IMR-90 (cell line): ENCODE results near the gene DDX27. TPM values are rescaled to one million over a fixed set of nuclear protein-coding genes. Genes with fewer than 3 reads are reported as not detected.
A peak's percentile ranks its signal among the peaks of the same experiment; 100 is the strongest.

Experiments
- ATAC-seq: fragments of 200-7000 bp; cut with Tn5 transposase; 2 replicates; pipeline ENCODE4 v1.9.1; 2020; ENCODE audit warnings: low read depth, mild to moderate bottlenecking, moderate library complexity
- BruUV-seq: library from RNA; stranded (reverse); fragments of 400-500 nt; replicated peaks from 2 replicates; lab custom pipeline; 2021; lab: Mats Ljungman, UMichigan
- CTCF ChIA-PET: fragments of 300-600 bp; formaldehyde crosslinking; extraction: SDS; loops from one replicate; lab custom pipeline; 2021; ENCODE audit warnings: antibody characterized with exemption; lab: Yijun Ruan, JAX
- POLR2A ChIA-PET: fragments of 300-600 bp; sonication (Branson Sonifier 250); formaldehyde crosslinking; loops from one replicate; lab custom pipeline; 2022; ENCODE audit warnings: antibody characterized with exemption; ENCODE audit not compliant: unreplicated experiment; lab: Charles Lee
- DNase-seq: peaks from one replicate; pipeline ENCODE4 v3.0.0; 2013
- H2AFZ ChIP-seq: replicated peaks from 2 replicates; pipeline ENCODE3; 2013; ENCODE audit warnings: low read length, mild to moderate bottlenecking; ENCODE audit not compliant: poor library complexity
- H2AK5ac ChIP-seq: 2 replicates; pipeline ENCODE4 v1.6.1; 2013; ENCODE audit warnings: low read depth, low read length, inconsistent platforms
- H2AK9ac ChIP-seq: replicated peaks from 2 replicates; pipeline ENCODE3; 2013; ENCODE audit warnings: mild to moderate bottlenecking, low read depth, low read length, moderate library complexity; ENCODE audit not compliant: poor library complexity
- H2BK120ac ChIP-seq: 2 replicates; pipeline ENCODE4 v1.6.1; 2013; ENCODE audit warnings: low read depth, low read length, inconsistent platforms
- H2BK15ac ChIP-seq: 3 replicates; pipeline ENCODE4 v1.6.1; 2013; ENCODE audit warnings: low read depth, low read length, inconsistent platforms
- H2BK20ac ChIP-seq: 2 replicates; pipeline ENCODE4 v1.6.1; 2013; ENCODE audit warnings: low read depth, mild to moderate bottlenecking, inconsistent platforms, low read length, moderate library complexity
- H2BK5ac ChIP-seq: 2 replicates; pipeline ENCODE4 v1.6.1; 2013; ENCODE audit warnings: mild to moderate bottlenecking, low read depth, low read length, inconsistent platforms; ENCODE audit not compliant: poor library complexity, severe bottlenecking
- H3K14ac ChIP-seq: replicated peaks from 2 replicates; pipeline ENCODE4 v1.6.1; 2013; ENCODE audit warnings: low read depth, low read length, inconsistent platforms
- H3K18ac ChIP-seq: 2 replicates; pipeline ENCODE4 v1.6.1; 2013; ENCODE audit warnings: low read depth, low read length, control low read depth
- H3K23ac ChIP-seq: 2 replicates; pipeline ENCODE4 v1.6.1; 2013; ENCODE audit warnings: low read depth, low read length, inconsistent platforms
- H3K27ac ChIP-seq: 2 replicates; pipeline ENCODE4 v1.5.1; 2013; ENCODE audit warnings: mild to moderate bottlenecking, control low read depth, low read length; ENCODE audit not compliant: insufficient read depth
- H3K27me3 ChIP-seq: 2 replicates; pipeline ENCODE4 v1.6.1; 2013; ENCODE audit warnings: low read length; ENCODE audit not compliant: control insufficient read depth, insufficient read depth
- H3K36me3 ChIP-seq: 2 replicates; pipeline ENCODE4 v1.6.1; 2013; ENCODE audit warnings: low read length, mixed read lengths; ENCODE audit not compliant: control insufficient read depth, insufficient read depth
- H3K4ac ChIP-seq: 2 replicates; pipeline ENCODE4 v1.6.1; 2013; ENCODE audit warnings: low read depth, low read length, inconsistent platforms
- H3K4me1 ChIP-seq: 2 replicates; pipeline ENCODE4 v1.6.1; 2013; ENCODE audit warnings: low read length, mixed read lengths; ENCODE audit not compliant: control insufficient read depth, insufficient read depth
- H3K4me2 ChIP-seq: 2 replicates; pipeline ENCODE4 v1.6.1; 2013; ENCODE audit warnings: low read depth, mild to moderate bottlenecking, control low read depth, low read length, moderate library complexity
- H3K4me3 ChIP-seq: 2 replicates; pipeline ENCODE4 v1.5.1; 2013; ENCODE audit warnings: low read depth, mild to moderate bottlenecking, control low read depth, low read length, moderate library complexity; ENCODE audit not compliant: insufficient read depth
- H3K56ac ChIP-seq: 2 replicates; pipeline ENCODE4 v1.6.1; 2013; ENCODE audit warnings: low read length, inconsistent platforms; ENCODE audit not compliant: insufficient read depth; ENCODE audit errors: extremely low read depth
- H3K79me1 ChIP-seq, 2 experiments: 2 replicates each; pipeline ENCODE4 v1.6.1; 2013; ENCODE audit warnings: low read length in 2 of 2, inconsistent platforms in 1 of 2, low read depth in 1 of 2
- H3K9ac ChIP-seq: 2 replicates; pipeline ENCODE4 v1.6.1; 2013; ENCODE audit warnings: low read depth, low read length, control low read depth
- H3K9me1 ChIP-seq: 2 replicates; pipeline ENCODE4 v1.6.1; 2013; ENCODE audit warnings: low read length, inconsistent platforms; ENCODE audit not compliant: insufficient read depth
- H3K9me3 ChIP-seq: 2 replicates; pipeline ENCODE4 v1.6.1; 2013; ENCODE audit warnings: low read length; ENCODE audit not compliant: control insufficient read depth, insufficient read depth
- H4K20me1 ChIP-seq: 2 replicates; pipeline ENCODE4 v1.6.1; 2013; ENCODE audit warnings: low read length, inconsistent platforms; ENCODE audit not compliant: insufficient read depth
- H4K5ac ChIP-seq: 2 replicates; pipeline ENCODE4 v1.6.1; 2013; ENCODE audit warnings: mild to moderate bottlenecking, low read depth, low read length, control low read depth
- H4K8ac ChIP-seq, 2 experiments: 2 replicates each; pipeline ENCODE4 v1.6.1; 2013; ENCODE audit warnings: low read depth in 2 of 2, low read length in 2 of 2, control low read depth in 1 of 2, inconsistent platforms in 1 of 2
- H4K91ac ChIP-seq: 2 replicates; pipeline ENCODE4 v1.6.1; 2013; ENCODE audit warnings: low read depth, low read length, inconsistent platforms; ENCODE audit not compliant: insufficient read depth
- BHLHE40 ChIP-seq: fragments of 150-350 bp; IDR thresholded peaks from 2 replicates; pipeline ENCODE4 v1.6.1; 2016; ENCODE audit warnings: mild to moderate bottlenecking, low read depth, low read length
- CEBPB ChIP-seq: IDR thresholded peaks from 2 replicates; pipeline ENCODE4 v1.6.1; 2012; ENCODE audit warnings: low read depth, low read length, improper control_type of control experiment
- CHD1 ChIP-seq: IDR thresholded peaks from 2 replicates; pipeline ENCODE4 v1.6.1; 2012; ENCODE audit warnings: low read depth, low read length, improper control_type of control experiment
- CTCF ChIP-seq: conservative IDR thresholded peaks from 2 replicates; pipeline ENCODE4 v1.5.1; 2012; ENCODE audit warnings: mild to moderate bottlenecking, low read depth, low read length, improper control_type of control experiment
- ELK1 ChIP-seq: fragments of 150-350 bp; IDR thresholded peaks from 2 replicates; pipeline ENCODE4 v1.6.1; 2016; ENCODE audit warnings: low read depth, mild to moderate bottlenecking, low read length, moderate library complexity, borderline replicate concordance
- FOS ChIP-seq: fragments of 150-350 bp; IDR thresholded peaks from 2 replicates; pipeline ENCODE4 v1.6.1; 2016; ENCODE audit warnings: low read depth, low read length
- MAFK ChIP-seq: IDR thresholded peaks from 2 replicates; pipeline ENCODE4 v1.6.1; 2012; ENCODE audit warnings: low read depth, low read length, improper control_type of control experiment
- MAZ ChIP-seq: IDR thresholded peaks from 2 replicates; pipeline ENCODE4 v1.6.1; 2012; ENCODE audit warnings: low read depth, mild to moderate bottlenecking, low read length, improper control_type of control experiment, moderate library complexity, borderline replicate concordance
- MXI1 ChIP-seq: IDR thresholded peaks from 2 replicates; pipeline ENCODE4 v1.6.1; 2012; ENCODE audit warnings: low read depth, mild to moderate bottlenecking, low read length, moderate library complexity, borderline replicate concordance
- NFE2L2 ChIP-seq: fragments of 150-350 bp; IDR thresholded peaks from 2 replicates; pipeline ENCODE4 v1.6.1; 2016; ENCODE audit warnings: low read depth, mild to moderate bottlenecking, low read length
- POLR2A ChIP-seq: IDR thresholded peaks from 2 replicates; pipeline ENCODE4 v1.6.1; 2012; ENCODE audit warnings: mild to moderate bottlenecking, low read depth, low read length
- RAD21 ChIP-seq: IDR thresholded peaks from 2 replicates; pipeline ENCODE4 v1.6.1; 2012; ENCODE audit warnings: low read length, improper control_type of control experiment
- RCOR1 ChIP-seq: IDR thresholded peaks from 2 replicates; pipeline ENCODE4 v1.6.1; 2012; ENCODE audit warnings: mild to moderate bottlenecking, low read length, improper control_type of control experiment; ENCODE audit not compliant: insufficient replicate concordance
- RFX5 ChIP-seq: IDR thresholded peaks from 2 replicates; pipeline ENCODE4 v1.8.0; 2012; ENCODE audit warnings: low read depth, mild to moderate bottlenecking, low read length, moderate library complexity
- SMC3 ChIP-seq: fragments of 150-350 bp; IDR thresholded peaks from 2 replicates; pipeline ENCODE4 v1.6.1; 2016; ENCODE audit warnings: low read depth, mild to moderate bottlenecking, antibody characterized with exemption, low read length, moderate library complexity
- USF2 ChIP-seq: fragments of 150-350 bp; IDR thresholded peaks from 2 replicates; pipeline ENCODE4 v1.6.1; 2017; ENCODE audit warnings: mild to moderate bottlenecking, antibody characterized with exemption, low read length, low read depth
- WGBS, 2 experiments: methylation state at CpG; one replicate each; pipeline versions ENCODE4 v1.1.5 to v1.1.7; 2013; ENCODE audit warnings: missing lambda C conversion rate in 2 of 2; ENCODE audit not compliant: insufficient read length in 1 of 2; ENCODE audit errors: extremely low coverage in 2 of 2; 5-methylcytosine and 5-hydroxymethylcytosine counted together
- dilution Hi-C: fragments of 300-500 bp; cut with HindIII; formaldehyde crosslinking; loops from one replicate; pipeline ENCODE4 v1.14.3; 2018; ENCODE audit warnings: low sequenced_read_pairs; ENCODE audit not compliant: unreplicated experiment
- in situ Hi-C: fragments of 300-500 bp; cut with MboI; formaldehyde crosslinking; loops from 3 replicates; pipeline ENCODE4 v1.14.3; 2019; ENCODE audit warnings: low sequenced_read_pairs, inconsistent platforms, mixed read lengths
- intact Hi-C: fragments of 100-400 bp; cut with micrococcal nuclease; formaldehyde crosslinking; loops from 2 replicates; pipeline ENCODE4 v1.10.0; 2022
- polyA plus RNA-seq, 3 experiments: library from polyadenylated mRNA; depleted of rRNA; stranded (reverse); fragments of >200 nt; gene quantifications; 2 replicates each; pipeline ENCODE4 v1.2.3, GENCODE V29; 2012; ENCODE audit warnings: low replicate concordance in 1 of 3
- total RNA-seq: library from RNA; depleted of rRNA; stranded (reverse); fragments of >200 nt; gene quantifications from 2 replicates; pipeline ENCODE4 v1.2.3, GENCODE V29; 2012

DDX27 gene
- total and polyA plus RNA-seq, 2 of the 4 experiments (the other 2 are of a cell fraction) = 33.2 to 36.7 TPM

- CTCF ChIA-PET = interaction anchor here (1.0 kb wide), 1 partner anchor 9 kb away, joined by 4 read pairs; no protein-coding TSS in a partner anchor
Observed at GRCh38 chr20:49267327-49267726, 48.1 kb downstream of the DDX27 start.

More at GRCh38 chr20:49267327-49267726, 48.1 kb downstream of the DDX27 start:
- H3K14ac ChIP-seq = peak overlapping the region; percentile 68
- H3K4ac ChIP-seq = no peak overlapping the region
- peak overlapping the region; percentile 29; the same call in 1 of the 2 replicates for H3K18ac ChIP-seq
- H3K9me3 ChIP-seq = no peaks in the 10 kb centered on the region
- H3K27me3 ChIP-seq = no peaks in the 10 kb centered on the region
- no CpG with 5 or more reads among the region's 4 CpGs for WGBS, 2 experiments
- H2BK120ac ChIP-seq = peak overlapping the region; percentile 32
- peak overlapping the region; percentile 70; the same call in 1 of the 3 replicates for H2BK15ac ChIP-seq
- intact Hi-C loops (no loop called here), in situ Hi-C loops (no loop called here), dilution Hi-C loops (no loop called here)
- ATAC-seq (no peak), DNase-seq (no peak)
- H4K91ac ChIP-seq = no peak overlapping the region
- no peak overlapping the region for H3K9ac ChIP-seq
- H2BK20ac ChIP-seq = no peak overlapping the region
- H2AK5ac ChIP-seq = peak overlapping the region; percentile 64
- H3K4me1 ChIP-seq = peaks cover 1% of the 10 kb centered on the region; the same call in 1 of the 2 replicates
- H3K4me2 ChIP-seq = no peak overlapping the region
- H3K4me3 ChIP-seq = no peak overlapping the region
- H3K27ac ChIP-seq = no peak overlapping the region
- H2AK9ac ChIP-seq = no peak overlapping the region
- H4K8ac ChIP-seq = 0 out of 4 replicates have a peak overlapping the region, but pooled peaks of 1 of the 2 experiments have one; percentile 9
- no peak overlapping the region for H4K5ac ChIP-seq
- H2BK5ac ChIP-seq = no peak overlapping the region
- H3K9me1 ChIP-seq = peaks cover 21% of the 10 kb centered on the region
- H3K56ac ChIP-seq = no peak overlapping the region
- POLR2A ChIA-PET = interaction anchor here (0.6 kb wide), 1 partner anchor 22 kb away, joined by 4 read pairs; no protein-coding TSS in a partner anchor
- TF ChIP-seq RFX5 (no peak), NFE2L2 (no peak), RAD21 (no peak), RCOR1 (no peak), CHD1 (no peak), MAFK (no peak), POLR2A (no peak), USF2 (no peak), MAZ (no peak), ELK1 (no peak), BHLHE40 (no peak), SMC3 (no peak), CEBPB (no peak), FOS (no peak), MXI1 (no peak), CTCF (no peak)
- no TSS peak for BruUV-seq
- H2AFZ ChIP-seq = no peak overlapping the region
- peaks cover 39 to 70% of the 10 kb centered on the region in 2 experiments for H3K79me1 ChIP-seq
- H4K20me1 ChIP-seq = peaks cover 68% of the 10 kb centered on the region
- H3K23ac ChIP-seq = no peak overlapping the region; the same call in 1 of the 2 replicates
- peaks cover 50% of the 10 kb centered on the region for H3K36me3 ChIP-seq
